Central memory CD8-positive, alpha-beta T cell (primary cell): ENCODE measurements around the gene FRAS1.

Experiments used
- ATAC-seq: fragments of 150-1000 bp; cut with Tn5 transposase; replicated peaks from 2 replicates; pipeline ENCODE4 v1.10.0; 2022; ENCODE audit warnings: mild to moderate bottlenecking, moderate FRiP score, moderate number of reproducible peaks; ENCODE audit not compliant: poor library complexity, severe bottlenecking; ENCODE audit errors: extremely low read depth
- DNase-seq, 2 donors: peaks; one replicate each; pipeline ENCODE4 v3.0.0; 2021; ENCODE audit warnings: low spot score in 2 of 2
- H3K27ac Mint-ChIP-seq: one replicate; pipeline ENCODE4 v1.8.0; 2022; ENCODE audit warnings: low read depth, mild to moderate bottlenecking, moderate library complexity, mixed read lengths
- H3K27me3 Mint-ChIP-seq: one replicate; pipeline ENCODE4 v1.8.0; 2022; ENCODE audit warnings: mixed read lengths
- H3K36me3 Mint-ChIP-seq: one replicate; pipeline ENCODE4 v1.8.0; 2022; ENCODE audit warnings: mild to moderate bottlenecking, moderate library complexity, mixed read lengths; ENCODE audit not compliant: insufficient read depth
- H3K4me1 Mint-ChIP-seq: one replicate; pipeline ENCODE4 v1.8.0; 2022; ENCODE audit warnings: mixed read lengths
- H3K4me3 Mint-ChIP-seq: one replicate; pipeline ENCODE4 v1.8.0; 2022; ENCODE audit warnings: mild to moderate bottlenecking, moderate library complexity, mixed read lengths
- H3K9me3 Mint-ChIP-seq: one replicate; pipeline ENCODE4 v1.8.0; 2022; ENCODE audit warnings: mixed read lengths

Gene FRAS1

DNA sequence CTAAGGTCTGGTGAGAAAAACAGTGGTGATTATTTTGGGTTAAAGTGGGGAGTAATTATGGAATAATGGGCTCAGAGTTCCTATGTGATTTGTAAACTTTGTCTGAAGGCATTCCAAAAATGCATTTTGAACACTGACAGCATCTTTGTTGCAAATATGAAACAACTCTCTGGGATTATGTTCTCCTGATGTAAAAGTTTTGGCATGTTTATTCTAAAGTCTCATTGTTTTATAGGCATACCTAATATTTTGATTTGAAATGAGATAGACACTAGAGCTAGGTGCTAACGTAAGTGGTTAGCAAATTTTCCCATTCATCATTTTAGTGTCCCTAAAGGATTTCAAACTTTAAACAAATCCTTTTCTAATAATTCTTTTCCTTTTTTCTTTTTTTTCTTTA is 353.6 kb downstream of the FRAS1 start:
- Mint-ChIP-seq H3K4me1 (no peaks in the 10 kb centered on the region), H3K36me3 (no peaks in the 10 kb centered on the region), H3K9me3 (no peaks in the 10 kb centered on the region), H3K27me3 (no peaks in the 10 kb centered on the region), H3K4me3 (no peak overlapping the region), H3K27ac (no peak overlapping the region)
- ATAC-seq (no peak), DNase-seq (no peak)

DNA sequence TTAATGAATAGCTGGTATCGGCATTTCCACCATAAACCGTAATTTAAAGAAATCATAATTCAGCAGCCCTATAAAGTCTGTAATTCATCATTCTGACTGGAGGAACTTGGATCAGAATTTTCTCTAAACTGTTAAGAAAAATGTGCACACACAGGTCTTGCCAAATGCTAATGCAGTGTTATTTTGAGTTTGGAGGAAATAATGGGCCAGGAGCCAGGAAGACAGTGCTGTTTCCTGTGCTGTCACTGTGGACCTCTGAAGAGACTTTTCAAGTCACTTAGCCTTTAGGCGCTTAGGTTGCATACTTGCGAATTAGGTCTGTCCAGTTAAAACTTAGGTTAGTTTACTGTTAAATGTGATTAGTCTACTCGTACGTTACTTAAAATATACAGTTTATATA is 357.0 kb downstream of the FRAS1 start:
- Mint-ChIP-seq H3K4me3 (no peak overlapping the region), H3K9me3 (no peaks in the 10 kb centered on the region), H3K27me3 (peaks cover 13% of the 10 kb centered on the region), H3K4me1 (no peaks in the 10 kb centered on the region), H3K36me3 (no peaks in the 10 kb centered on the region), H3K27ac (no peak overlapping the region)
- ATAC-seq (no peak), DNase-seq (no peak)

DNA sequence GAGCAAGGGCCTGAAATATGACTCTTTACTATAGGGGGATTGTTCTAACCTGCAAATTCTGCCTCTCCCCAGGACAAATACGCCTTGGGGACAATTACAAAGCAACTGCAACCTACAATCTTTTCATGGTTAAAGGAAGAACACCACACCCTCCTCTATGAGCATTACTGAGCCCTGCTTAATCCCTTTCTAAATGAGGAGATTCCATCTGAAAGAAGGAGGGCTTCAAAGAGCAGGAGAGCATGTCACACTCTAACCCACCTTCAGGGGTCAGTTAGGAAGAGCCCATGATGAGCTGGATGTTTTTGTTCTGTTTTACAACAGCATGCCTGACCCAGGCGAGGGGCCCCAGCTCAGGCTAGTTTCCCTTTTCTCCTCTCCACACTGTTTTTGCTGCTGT is 360.5 kb downstream of the FRAS1 start:
- no peaks in the 10 kb centered on the region for H3K9me3 Mint-ChIP-seq
- no peaks in the 10 kb centered on the region for H3K4me1 Mint-ChIP-seq
- H3K27ac Mint-ChIP-seq = no peak overlapping the region
- ATAC-seq (no peak), DNase-seq (no peak)
- H3K27me3 Mint-ChIP-seq = peaks cover 26% of the 10 kb centered on the region
- H3K36me3 Mint-ChIP-seq = no peaks in the 10 kb centered on the region
- no peak overlapping the region for H3K4me3 Mint-ChIP-seq

DNA sequence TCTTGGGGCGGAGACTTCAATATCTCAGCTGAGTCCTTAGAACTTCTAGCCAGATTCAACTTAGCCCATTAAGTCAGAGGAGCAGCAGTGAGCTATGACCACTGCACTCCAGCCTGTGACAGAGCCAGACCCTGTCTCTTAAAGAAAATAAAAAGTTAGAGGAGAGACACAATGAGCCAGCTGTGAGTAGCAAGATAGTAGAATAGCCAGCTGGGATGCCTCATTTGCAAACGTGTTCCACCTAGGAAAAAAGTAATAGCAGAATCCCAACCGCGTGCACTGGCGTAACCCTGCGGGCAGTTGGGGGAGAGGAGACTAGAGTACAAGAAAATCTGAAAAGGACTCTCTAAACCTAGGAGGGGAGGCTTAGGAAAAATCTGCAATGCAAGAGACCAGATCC is 361.3 kb downstream of the FRAS1 start:
- H3K4me1 Mint-ChIP-seq = no peaks in the 10 kb centered on the region
- DNase-seq (no peak), ATAC-seq (no peak)
- H3K27ac Mint-ChIP-seq = no peak overlapping the region
- H3K36me3 Mint-ChIP-seq = no peaks in the 10 kb centered on the region
- H3K27me3 Mint-ChIP-seq = peaks cover 28% of the 10 kb centered on the region
- H3K4me3 Mint-ChIP-seq = no peak overlapping the region
- no peaks in the 10 kb centered on the region for H3K9me3 Mint-ChIP-seq

DNA sequence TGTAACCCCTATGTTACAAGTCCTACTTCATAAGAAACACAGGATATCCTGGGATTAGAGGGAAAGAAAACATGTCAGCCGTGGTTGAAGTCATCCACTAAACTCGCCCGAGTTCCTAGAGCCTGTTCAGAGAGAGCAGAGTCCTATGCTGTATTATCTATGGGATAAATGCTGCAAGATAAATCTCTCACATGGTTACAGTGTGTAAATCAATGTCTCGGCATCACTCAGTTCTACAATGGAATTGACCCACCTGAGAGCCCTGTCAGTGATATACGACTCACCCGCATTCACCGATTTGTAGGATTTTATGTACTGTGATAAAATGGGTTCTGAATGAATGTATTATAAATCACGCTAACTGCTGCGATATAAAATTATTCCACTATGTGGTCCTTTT is 366.7 kb downstream of the FRAS1 start:
- DNase-seq = no peak
- no peak overlapping the region for H3K4me3 Mint-ChIP-seq
- no peak overlapping the region for H3K27ac Mint-ChIP-seq
- no peaks in the 10 kb centered on the region for H3K4me1 Mint-ChIP-seq
- ATAC-seq = no peak
- peaks cover 26% of the 10 kb centered on the region for H3K27me3 Mint-ChIP-seq
- no peaks in the 10 kb centered on the region for H3K9me3 Mint-ChIP-seq
- no peaks in the 10 kb centered on the region for H3K36me3 Mint-ChIP-seq

DNA sequence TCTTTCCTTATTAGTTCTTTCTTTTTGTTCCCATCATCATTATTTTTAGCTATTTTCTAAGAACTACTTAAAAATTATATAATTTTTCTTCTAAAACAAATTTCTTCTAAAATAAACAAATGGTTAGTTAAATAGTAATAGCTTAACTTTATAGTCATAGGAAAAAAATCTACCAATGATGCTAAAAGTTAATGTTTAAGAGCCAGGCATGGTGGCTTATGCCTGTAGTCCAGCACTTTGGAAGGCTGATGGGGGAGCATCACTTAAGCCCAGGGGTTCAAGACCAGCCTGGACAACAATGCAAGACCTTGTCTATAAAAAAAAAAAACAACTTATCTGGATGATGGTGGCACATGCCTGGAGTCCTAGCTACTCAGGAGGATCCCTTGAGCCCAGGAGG is 367.3 kb downstream of the FRAS1 start:
- Mint-ChIP-seq H3K4me1 (no peaks in the 10 kb centered on the region), H3K27ac (no peak overlapping the region), H3K27me3 (peaks cover 26% of the 10 kb centered on the region), H3K36me3 (no peaks in the 10 kb centered on the region), H3K4me3 (no peak overlapping the region), H3K9me3 (no peaks in the 10 kb centered on the region)
- ATAC-seq = no peak
- DNase-seq = no peak

DNA sequence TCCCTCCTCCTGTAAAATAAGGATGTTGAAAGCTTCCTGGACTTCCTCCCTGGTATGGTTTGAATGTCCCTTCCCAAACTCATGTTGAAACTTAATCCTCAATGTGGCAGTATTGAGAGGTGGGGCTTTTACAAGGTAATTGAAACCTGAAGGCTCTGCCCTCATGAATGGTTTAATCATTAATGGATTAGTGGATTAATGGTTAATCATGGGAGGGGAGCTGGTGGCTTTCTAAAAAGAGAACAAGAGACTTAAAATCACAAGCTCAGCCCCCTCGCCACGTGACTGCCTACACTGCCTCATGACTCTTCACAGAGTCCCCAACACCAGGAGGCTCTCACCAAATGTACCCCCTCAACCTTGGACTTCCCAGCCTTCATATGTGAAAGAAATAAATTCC is 369.8 kb downstream of the FRAS1 start:
- no peak overlapping the region for H3K4me3 Mint-ChIP-seq
- H3K9me3 Mint-ChIP-seq = no peaks in the 10 kb centered on the region
- peaks cover 19% of the 10 kb centered on the region for H3K27me3 Mint-ChIP-seq
- DNase-seq (no peak), ATAC-seq (no peak)
- H3K36me3 Mint-ChIP-seq = no peaks in the 10 kb centered on the region
- no peak overlapping the region for H3K27ac Mint-ChIP-seq
- H3K4me1 Mint-ChIP-seq = no peaks in the 10 kb centered on the region

DNA sequence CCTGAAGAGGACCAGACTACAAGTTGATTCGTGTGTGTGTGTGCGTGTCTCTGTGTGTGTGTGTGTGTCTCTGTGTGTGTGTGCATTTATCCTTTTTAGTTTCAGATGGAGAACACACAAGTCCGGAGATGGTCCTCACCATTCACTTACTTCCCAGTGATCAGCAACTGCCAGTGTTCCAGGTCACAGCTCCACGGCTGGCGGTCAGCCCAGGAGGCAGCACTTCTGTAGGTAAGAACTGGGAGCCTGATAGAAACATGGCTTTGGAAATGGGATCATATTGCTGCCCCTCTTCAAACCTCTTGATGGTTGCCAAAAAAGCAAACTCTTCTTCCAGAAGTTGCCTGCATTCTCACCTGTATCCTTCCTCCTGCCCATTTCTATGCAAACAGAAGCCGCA is 371.9 kb downstream of the FRAS1 start:
- Mint-ChIP-seq H3K4me1 (no peaks in the 10 kb centered on the region), H3K9me3 (no peaks in the 10 kb centered on the region), H3K4me3 (no peak overlapping the region), H3K27me3 (peaks cover 10% of the 10 kb centered on the region), H3K27ac (no peak overlapping the region), H3K36me3 (no peaks in the 10 kb centered on the region)
- ATAC-seq (no peak), DNase-seq (no peak)

DNA sequence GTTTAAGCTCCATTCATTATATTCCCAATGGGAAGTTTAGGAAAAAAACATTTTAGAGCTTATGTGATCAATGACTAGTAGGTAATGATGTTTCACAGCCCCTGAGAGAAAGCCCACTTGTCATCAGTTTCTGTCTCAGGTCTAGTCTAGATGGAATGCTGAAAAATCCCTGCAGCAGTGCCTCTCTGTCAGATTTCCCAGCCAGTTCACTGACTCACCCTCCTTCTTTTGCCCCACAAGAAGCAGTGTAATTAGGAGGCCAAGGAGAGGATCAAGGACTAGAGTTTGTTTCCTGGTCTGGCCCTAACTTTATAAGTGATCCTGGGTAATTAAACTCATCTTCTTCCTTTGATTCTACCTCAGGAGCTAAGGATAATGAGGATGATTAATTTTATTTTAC is 375.8 kb downstream of the FRAS1 start:
- no peak overlapping the region for H3K27ac Mint-ChIP-seq
- no peak overlapping the region for H3K4me3 Mint-ChIP-seq

DNA sequence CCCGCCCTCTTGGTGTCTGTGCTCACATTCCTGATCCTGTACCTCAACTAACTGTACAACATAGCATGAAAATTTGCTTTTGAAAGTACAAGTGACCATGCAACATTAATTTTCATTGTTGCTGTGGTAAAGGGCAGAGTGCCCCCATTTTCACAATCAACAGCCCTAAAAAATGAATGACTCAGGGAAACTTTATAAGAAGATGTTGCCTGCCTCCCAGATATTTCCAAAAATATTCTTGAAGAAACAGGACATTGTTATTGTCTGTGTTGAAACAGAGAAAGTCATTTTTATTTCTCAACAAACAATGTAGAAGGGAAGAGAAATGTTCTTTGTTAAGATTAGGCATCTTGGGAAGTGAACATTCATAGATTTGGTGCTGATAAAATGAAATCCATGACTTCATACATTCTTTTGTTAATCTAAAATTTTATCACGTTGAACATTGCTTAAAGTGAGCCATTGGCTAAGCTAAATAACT is 380.5 kb downstream of the FRAS1 start:
- no peak overlapping the region for H3K4me3 Mint-ChIP-seq
- H3K27ac Mint-ChIP-seq = no peak overlapping the region
- H3K9me3 Mint-ChIP-seq = no peaks in the 10 kb centered on the region
- ATAC-seq = no peak
- DNase-seq = no peak
- H3K27me3 Mint-ChIP-seq = no peaks in the 10 kb centered on the region
- no peaks in the 10 kb centered on the region for H3K36me3 Mint-ChIP-seq
- H3K4me1 Mint-ChIP-seq = no peaks in the 10 kb centered on the region

More for the DNA sequence above, 375.8 kb downstream of the FRAS1 start:
- Mint-ChIP-seq H3K9me3 (no peaks in the 10 kb centered on the region), H3K4me1 (no peaks in the 10 kb centered on the region), H3K27me3 (no peaks in the 10 kb centered on the region), H3K36me3 (no peaks in the 10 kb centered on the region)
- DNase-seq = no peak
- no peak for ATAC-seq

DNA sequence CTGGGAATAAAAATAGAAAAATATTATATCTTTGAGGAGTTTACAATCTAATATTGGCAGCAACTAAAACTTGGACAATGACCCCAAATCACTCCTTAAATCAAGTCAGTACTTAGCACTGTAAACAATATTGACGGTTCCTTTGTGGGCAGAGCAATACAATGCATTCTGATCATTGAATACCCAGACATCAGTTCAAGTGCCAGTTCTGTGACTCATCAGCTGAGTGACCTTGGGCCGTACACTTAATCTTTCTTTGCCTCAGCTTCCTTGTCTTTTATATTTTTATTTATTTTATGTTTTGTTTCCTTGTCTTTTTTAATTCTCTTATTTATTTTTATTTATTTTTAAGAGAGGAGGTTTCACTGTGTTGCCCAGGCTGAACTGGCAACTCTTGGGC is 382.2 kb downstream of the FRAS1 start:
- Mint-ChIP-seq H3K4me1 (no peaks in the 10 kb centered on the region), H3K4me3 (no peak overlapping the region), H3K27me3 (no peaks in the 10 kb centered on the region), H3K27ac (no peak overlapping the region), H3K9me3 (no peaks in the 10 kb centered on the region), H3K36me3 (no peaks in the 10 kb centered on the region)
- no peak for DNase-seq
- no peak for ATAC-seq

DNA sequence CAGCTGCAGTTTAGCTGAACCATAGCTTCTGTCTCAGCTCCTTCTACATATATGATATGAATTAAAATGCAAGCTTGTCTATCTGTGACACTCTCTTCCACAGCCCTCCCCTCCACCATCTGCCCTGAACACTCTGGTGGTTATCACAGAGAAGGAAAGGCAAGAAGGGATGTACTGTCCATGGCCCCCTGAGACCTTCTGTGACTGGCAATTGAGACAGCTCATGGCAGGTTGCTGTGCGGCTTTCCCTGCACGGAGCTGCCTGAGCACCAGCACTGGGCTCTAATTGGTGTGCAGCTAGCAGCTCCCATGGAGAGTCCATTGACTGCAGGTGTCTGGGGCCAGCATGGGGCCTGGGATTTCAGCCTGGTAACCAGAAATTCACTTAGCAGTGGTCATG is 384.6 kb downstream of the FRAS1 start:
- DNase-seq (no peak), ATAC-seq (no peak)
- H3K27me3 Mint-ChIP-seq = no peaks in the 10 kb centered on the region
- H3K9me3 Mint-ChIP-seq = no peaks in the 10 kb centered on the region
- H3K36me3 Mint-ChIP-seq = no peaks in the 10 kb centered on the region
- H3K27ac Mint-ChIP-seq = no peak overlapping the region
- no peaks in the 10 kb centered on the region for H3K4me1 Mint-ChIP-seq
- H3K4me3 Mint-ChIP-seq = no peak overlapping the region

DNA sequence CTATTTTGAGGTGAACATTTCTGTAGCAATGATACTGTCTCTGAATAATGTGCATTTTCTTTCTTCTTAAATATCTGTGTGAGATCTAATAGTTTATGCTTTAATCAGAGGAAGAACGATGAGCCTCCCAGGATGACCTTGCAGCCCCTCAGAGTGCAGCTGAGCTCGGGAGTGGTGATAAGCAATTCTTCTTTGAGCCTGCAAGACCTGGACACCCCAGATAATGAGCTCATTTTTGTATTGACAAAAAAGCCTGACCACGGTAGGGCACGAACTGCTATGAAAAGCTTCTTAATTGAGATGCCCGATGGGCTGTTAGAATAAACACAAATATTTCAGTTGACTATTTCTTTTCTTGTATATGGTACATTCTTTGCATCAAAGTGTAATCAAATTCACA is 389.5 kb downstream of the FRAS1 start:
- no peaks in the 10 kb centered on the region for H3K36me3 Mint-ChIP-seq

DNA sequence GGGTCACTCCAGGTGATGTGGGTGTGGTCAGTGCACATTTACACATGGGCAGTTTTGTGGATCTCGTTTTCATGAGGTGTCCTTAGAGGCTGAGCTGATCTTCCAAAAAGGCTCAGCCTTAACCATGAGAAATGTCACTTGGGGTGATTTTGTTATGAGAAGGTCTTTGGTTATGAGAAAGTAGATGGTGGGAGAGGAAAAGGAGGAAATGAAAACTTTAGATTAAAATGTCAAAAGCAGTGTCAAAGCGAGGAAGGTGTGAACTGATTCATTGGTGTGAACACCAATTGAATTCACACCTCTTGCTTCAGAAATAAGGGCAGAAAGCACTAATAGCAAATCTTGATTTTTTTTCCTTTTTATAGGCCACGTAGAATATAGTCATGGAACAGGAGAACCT is 394.3 kb downstream of the FRAS1 start:
- peaks cover 25% of the 10 kb centered on the region for H3K27me3 Mint-ChIP-seq
- no peaks in the 10 kb centered on the region for H3K9me3 Mint-ChIP-seq
- ATAC-seq (no peak), DNase-seq (no peak)
- no peak overlapping the region for H3K27ac Mint-ChIP-seq
- H3K4me3 Mint-ChIP-seq = no peak overlapping the region
- H3K36me3 Mint-ChIP-seq = peaks cover 2% of the 10 kb centered on the region
- no peaks in the 10 kb centered on the region for H3K4me1 Mint-ChIP-seq

More for the DNA sequence above, 389.5 kb downstream of the FRAS1 start:
- no peaks in the 10 kb centered on the region for H3K9me3 Mint-ChIP-seq
- no peaks in the 10 kb centered on the region for H3K4me1 Mint-ChIP-seq
- DNase-seq = no peak
- ATAC-seq = no peak
- no peak overlapping the region for H3K4me3 Mint-ChIP-seq
- H3K27me3 Mint-ChIP-seq = no peaks in the 10 kb centered on the region
- no peak overlapping the region for H3K27ac Mint-ChIP-seq
